ENCODE measurements around the gene FECH. TPM values are rescaled to one million over a fixed set of nuclear protein-coding genes. Genes with fewer than 3 reads are reported as not detected.

Gene FECH
- total and polyA plus RNA-seq, 10 of the 15 experiments (the other 5 are each of a cell fraction or from before 2014, with no cell fraction given): 9.9 to 50.0 (median 30.1) TPM

DNA sequence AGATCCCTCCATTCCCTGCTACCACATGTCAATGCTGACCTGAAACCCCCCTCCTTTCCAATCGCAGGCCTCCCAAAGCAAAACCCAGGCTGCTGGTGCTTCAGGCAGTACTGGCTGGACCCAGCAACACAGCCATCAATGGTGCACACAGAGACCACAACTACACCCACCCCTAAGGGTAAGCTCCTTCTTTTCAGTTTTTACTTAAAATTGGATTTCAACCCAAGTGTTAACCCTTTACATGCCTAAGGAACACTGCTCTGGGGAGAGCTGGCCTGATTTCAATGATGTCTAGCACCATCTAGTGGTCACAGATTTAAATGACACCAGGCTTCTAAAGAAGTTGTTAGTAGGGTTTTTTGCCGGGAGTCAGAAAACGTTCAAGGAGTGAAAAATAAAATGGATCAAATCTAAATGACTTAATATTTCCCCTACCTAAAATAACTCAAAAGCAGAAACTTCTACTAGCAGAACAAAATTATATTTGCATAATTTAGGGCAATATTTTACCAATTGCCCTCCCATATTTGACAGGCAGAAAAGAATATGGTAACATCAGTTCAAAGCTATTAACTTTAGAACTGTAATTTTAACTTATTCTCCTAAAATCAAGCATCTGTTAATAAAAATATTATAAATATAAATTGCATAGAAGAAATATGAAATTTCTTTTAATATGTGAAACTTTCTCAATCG is 24.6 kb downstream of the FECH start:
- peak; percentile 77 for ATAC-seq
- BruUV-seq (replicated peaks): no TSS peak
- H3K27ac ChIP-seq (ENCODE audit: control insufficient read depth, insufficient read depth): no peak overlapping the region
- no peak overlapping the region for H3K4me2 ChIP-seq (ENCODE audit: control insufficient read depth, insufficient read depth)
- H2AFZ ChIP-seq (ENCODE audit: control insufficient read depth, low read depth, low read length): no peak overlapping the region
- no peaks in the 10 kb centered on the region for H3K4me1 ChIP-seq (ENCODE audit: control insufficient read depth, insufficient read depth, low read length)
- no peaks in the 10 kb centered on the region for H4K20me1 ChIP-seq (ENCODE audit: control insufficient read depth, insufficient read depth)
- ChIA-PET CTCF (interaction anchor here (0.6 to 6.9 kb wide), 27 partner anchors 8 to 1772 kb away, joined by 3 to 54 read pairs (median 4); partner anchors contain the start of gene WDR7), RAD21 (ENCODE audit: unreplicated experiment) (interaction anchor here (0.8 to 2.9 kb wide), 3 partner anchors 183 to 813 kb away, joined by 3 to 12 read pairs (median 6); no protein-coding TSS in a partner anchor), POLR2A (no interaction called here), SMC1A (ENCODE audit: uncharacterized antibody, unreplicated experiment) (interaction anchor here (0.8 to 2.1 kb wide), 14 partner anchors 8 to 914 kb away, joined by 3 to 10 read pairs (median 3); no protein-coding TSS in a partner anchor)
- TF ChIP-seq BHLHE40 (IDR thresholded peaks at IDR 0.05; ENCODE audit: borderline replicate concordance in 1 of 2, low read depth in 2 of 2, low read length in 1 of 2) (no peak), CHD1 (IDR thresholded peaks at IDR 0.05; ENCODE audit: low read depth, low read length) (no peak), SMC3 (IDR thresholded peaks at IDR 0.05; ENCODE audit: borderline replicate concordance, low read length) (peak; percentile 76; the same call in 1 of the 2 replicates), RB1 (IDR thresholded peaks at IDR 0.05; ENCODE audit: borderline replicate concordance) (peak; percentile 49; the same call in 1 of the 2 replicates), RAD21 (IDR thresholded peaks at IDR 0.05; ENCODE audit: insufficient read depth, low read depth, low read length) (peak; percentile 85)
- TF ChIP-seq, protein P1, sequence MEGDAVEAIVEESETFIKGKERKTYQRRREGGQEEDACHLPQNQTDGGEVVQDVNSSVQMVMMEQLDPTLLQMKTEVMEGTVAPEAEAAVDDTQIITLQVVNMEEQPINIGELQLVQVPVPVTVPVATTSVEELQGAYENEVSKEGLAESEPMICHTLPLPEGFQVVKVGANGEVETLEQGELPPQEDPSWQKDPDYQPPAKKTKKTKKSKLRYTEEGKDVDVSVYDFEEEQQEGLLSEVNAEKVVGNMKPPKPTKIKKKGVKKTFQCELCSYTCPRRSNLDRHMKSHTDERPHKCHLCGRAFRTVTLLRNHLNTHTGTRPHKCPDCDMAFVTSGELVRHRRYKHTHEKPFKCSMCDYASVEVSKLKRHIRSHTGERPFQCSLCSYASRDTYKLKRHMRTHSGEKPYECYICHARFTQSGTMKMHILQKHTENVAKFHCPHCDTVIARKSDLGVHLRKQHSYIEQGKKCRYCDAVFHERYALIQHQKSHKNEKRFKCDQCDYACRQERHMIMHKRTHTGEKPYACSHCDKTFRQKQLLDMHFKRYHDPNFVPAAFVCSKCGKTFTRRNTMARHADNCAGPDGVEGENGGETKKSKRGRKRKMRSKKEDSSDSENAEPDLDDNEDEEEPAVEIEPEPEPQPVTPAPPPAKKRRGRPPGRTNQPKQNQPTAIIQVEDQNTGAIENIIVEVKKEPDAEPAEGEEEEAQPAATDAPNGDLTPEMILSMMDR (IDR thresholded peaks at IDR 0.05 in 2 of 3, conservative IDR thresholded peaks at IDR 0.05 in 1 of 3; ENCODE audit: control insufficient read depth in 2 of 3, extremely low read depth in 1 of 3, insufficient read depth in 1 of 3, low read depth in 3 of 3, low read length in 3 of 3): peak; percentile 61 to 73 (median 71)
- intact Hi-C loops (cut with micrococcal nuclease; ENCODE audit: unreplicated experiment) (loop anchor here (1.0 to 5.0 kb wide), 5 partner anchors 115 to 814 kb away; no protein-coding TSS in a partner anchor), in situ Hi-C loops (cut with MboI) (no loop called here)
- H3K4me3 ChIP-seq: no peak overlapping the region
- no peaks in the 10 kb centered on the region for H3K27me3 ChIP-seq (replicated peaks in 1 of 2; ENCODE audit: control insufficient read depth in 2 of 2, insufficient read depth in 2 of 2, low read length in 1 of 2)
- DNase-seq (ENCODE audit: low read depth, low spot score): no peak
- no peaks in the 10 kb centered on the region for H3K79me2 ChIP-seq (ENCODE audit: control insufficient read depth, insufficient read depth, low read length)
- no peak overlapping the region for H3K9ac ChIP-seq (ENCODE audit: control insufficient read depth, insufficient read depth, low read length)
- WGBS (ENCODE audit: insufficient coverage, insufficient replicate concordance, low lambda C conversion rate, missing lambda C conversion rate): 51% methylated on average over 4 of the region's 4 CpGs
- peak; percentile 85 for FAIRE-seq
- peaks cover 0 to 19% of the 10 kb centered on the region in 2 experiments; a peak in 2 of 4 replicates for H3K36me3 ChIP-seq (ENCODE audit: control insufficient read depth in 2 of 2, insufficient read depth in 2 of 2, low read length in 1 of 2)
- H3K9me3 ChIP-seq (replicated peaks; ENCODE audit: control insufficient read depth, insufficient read depth, low read length): no peaks in the 10 kb centered on the region

All from GM12878 (cell line).